GM18870 (cell line): ENCODE data around the gene RNF121.

Source experiments
- ATAC-seq: cut with Tn5 transposase; IDR thresholded peaks from one replicate; pipeline ENCODE4 v1.9.1; 2021; ENCODE audit warnings: moderate library complexity; ENCODE audit not compliant: unreplicated experiment

The RNF121 gene

DNA sequence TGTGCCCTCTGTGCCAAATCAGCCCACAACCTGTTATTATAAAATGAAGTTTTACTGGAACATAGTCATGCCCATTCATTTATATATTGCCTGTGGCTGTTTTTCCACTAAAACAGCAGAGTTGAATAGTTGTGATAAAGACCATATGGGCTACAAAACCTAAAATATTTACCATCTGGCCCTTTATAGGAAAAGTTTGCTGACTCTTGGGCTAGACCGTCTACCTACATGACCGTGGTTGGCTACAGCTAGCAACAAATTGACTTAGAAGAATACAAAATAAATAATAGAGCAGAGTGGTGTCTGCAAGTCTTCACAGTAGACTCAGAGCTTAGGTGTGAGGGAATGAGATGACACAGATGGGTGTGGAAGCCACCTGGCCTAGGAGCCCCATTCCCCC, 58.7 kb downstream of the RNF121 start:
- ATAC-seq: no peak

GRCh38 chr11:71988050-71988449, 59.2 kb downstream of the RNF121 start:
- no peak for ATAC-seq

DNA sequence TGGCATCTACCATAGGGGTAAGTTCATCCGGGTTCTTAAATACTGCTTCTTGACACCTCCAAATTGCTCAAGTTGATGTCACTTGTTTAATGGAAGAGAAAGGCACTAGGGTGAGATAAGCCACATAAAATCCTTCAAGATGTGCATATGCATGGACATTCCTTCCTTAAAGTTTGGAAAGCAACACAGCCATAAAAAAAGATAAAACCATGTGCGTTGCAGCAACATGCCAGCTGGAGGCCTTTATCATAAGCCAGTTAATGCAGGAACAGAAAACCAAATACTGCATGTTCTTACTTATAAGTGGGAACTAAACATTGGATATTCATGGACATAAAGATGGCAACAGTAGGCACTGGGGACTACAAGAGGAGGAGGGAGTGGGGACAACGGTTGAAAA, 61.9 kb downstream of the RNF121 start:
- ATAC-seq: no peak

GRCh38 chr11:71991494-71991893, 62.6 kb downstream of the RNF121 start:
- peak; percentile 55 for ATAC-seq

DNA sequence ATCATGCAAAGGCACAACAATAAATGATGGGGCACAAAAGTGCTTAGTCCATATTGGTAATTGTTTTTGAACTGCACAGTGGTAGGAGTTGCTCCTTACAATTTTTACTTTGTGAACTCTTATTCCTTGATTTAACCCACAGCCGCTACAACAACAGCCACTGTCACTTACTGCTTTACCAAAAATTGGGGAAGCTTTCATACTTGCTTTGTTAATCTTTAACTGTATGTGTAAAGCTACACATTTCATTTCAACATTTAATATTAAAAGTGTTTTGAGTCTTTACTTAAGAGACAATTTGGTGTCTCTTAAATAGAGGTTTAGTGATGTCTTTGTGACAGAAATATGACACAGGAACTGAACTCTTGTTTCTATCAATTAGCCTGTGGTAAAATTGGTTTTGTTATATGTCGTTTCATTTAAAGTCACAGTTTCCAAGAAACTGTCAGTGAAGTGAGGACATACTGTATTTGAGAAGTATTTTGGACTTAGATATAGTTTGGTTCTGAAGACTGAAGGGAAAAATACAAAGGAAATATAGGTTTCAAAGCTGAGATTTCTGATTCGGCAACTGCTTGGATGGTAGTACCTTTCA, 63.4 kb downstream of the RNF121 start:
- ATAC-seq: no peak

GRCh38 chr11:71994786-71995185, 65.9 kb downstream of the RNF121 start:
- ATAC-seq: no peak

- no peak for ATAC-seq
These were observed 67.0 kb downstream of the RNF121 start for GRCh38 chr11:71995726-71996291.

DNA sequence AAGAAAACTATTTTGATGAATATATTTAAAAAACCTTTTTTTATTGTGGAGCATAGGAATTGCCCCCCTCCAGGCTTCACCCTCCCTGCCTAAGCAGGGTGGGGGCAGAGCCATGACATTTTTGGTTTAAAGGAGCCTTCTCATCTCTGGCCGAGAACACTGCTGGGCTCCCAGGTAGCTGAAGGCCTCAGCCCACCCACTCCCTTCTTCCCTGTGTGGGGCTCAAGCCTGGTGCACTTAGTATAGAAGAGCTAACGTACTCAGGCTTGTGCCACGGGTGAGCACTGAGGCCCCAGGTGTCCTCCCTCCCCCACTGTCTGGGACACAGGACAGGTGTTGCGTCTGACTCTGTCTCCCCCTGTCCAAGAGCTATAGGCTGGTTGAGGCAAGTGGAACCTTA, 67.7 kb downstream of the RNF121 start:
- no peak for ATAC-seq

DNA sequence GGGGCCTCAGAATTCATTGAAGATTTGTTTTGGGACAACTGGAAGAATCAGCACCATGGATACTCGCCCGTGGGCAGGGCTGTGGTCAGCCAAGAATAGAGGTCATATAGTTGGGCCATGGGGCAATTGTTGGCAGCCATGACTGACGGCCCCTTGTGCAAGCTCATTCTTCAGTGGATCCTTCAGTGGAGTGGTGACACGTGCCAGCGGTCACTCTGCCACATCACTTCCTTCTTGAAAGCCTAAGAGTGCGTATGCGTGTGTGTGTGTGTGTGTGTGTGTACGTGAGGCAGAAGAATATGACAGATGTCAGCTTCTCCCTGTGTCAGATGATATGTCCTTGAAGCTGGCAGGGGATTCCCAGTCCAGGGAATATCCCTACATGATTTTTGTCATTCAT, 68.1 kb downstream of the RNF121 start:
- no peak for ATAC-seq

GRCh38 chr11:71997594-71997993, 68.7 kb downstream of the RNF121 start:
- ATAC-seq: no peak

DNA sequence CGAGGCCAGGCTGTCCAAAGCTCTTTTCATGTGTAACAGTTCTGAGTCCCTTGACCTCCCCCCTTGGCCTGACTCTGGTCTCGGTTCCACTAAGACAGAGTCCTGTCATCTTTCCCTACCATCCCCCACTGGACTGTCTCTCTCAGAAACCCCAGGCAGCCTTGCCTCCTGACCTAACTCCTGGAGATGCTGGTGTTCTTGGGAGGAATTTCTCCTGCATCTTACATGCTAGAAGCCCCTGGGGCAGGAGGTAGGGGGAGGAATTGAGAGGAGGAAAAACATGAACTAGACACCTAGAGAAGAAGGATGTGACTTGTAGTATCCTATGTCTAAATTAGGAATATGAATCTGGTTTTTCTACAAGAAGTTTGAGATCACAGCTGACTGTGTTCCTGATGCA, 69.2 kb downstream of the RNF121 start:
- no peak for ATAC-seq

- no peak for ATAC-seq
These were observed 69.9 kb downstream of the RNF121 start, which contains the start of gene IL18BP for GRCh38 chr11:71998649-71999310. Gene IL18BP (plus strand): TSS chr11:71998909. CDS start chr11:71999985, 1,076 bp downstream.

DNA sequence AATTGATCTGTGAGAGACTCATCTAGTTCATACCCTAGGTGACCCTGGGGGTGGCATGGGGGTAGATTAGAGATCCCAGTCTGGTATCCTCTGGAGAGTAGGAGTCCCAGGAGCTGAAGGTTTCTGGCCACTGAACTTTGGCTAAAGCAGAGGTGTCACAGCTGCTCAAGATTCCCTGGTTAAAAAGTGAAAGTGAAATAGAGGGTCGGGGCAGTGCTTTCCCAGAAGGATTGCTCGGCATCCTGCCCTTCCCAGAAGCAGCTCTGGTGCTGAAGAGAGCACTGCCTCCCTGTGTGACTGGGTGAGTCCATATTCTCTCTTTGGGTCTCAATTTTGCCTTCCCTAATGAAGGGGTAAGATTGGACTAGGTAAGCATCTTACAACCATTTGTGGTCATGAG, 70.5 kb downstream of the RNF121 start:
- ATAC-seq: no peak

DNA sequence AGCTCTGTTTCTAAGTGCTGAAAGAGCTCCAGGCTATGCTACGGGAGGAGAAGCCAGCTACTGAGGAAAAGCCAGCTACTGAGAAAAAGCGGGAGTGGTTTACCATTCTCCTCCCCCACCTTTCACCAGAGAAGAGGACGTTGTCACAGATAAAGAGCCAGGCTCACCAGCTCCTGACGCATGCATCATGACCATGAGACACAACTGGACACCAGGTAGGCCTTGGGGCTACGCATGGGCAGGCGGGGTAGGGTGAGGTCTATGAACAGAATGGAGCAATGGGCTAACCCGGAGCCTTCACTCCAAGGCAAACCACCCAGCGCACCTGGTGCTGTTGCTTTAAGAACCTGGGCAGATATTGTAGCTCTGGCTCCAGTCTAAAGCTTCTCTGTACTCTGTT, 71.0 kb downstream of the RNF121 start:
- ATAC-seq: no peak

GRCh38 chr11:72000202-72000867, 71.5 kb downstream of the RNF121 start:
- no peak for ATAC-seq

GRCh38 chr11:72001285-72001684, 72.4 kb downstream of the RNF121 start:
- no peak for ATAC-seq

GRCh38 chr11:72001834-72002591, 73.2 kb downstream of the RNF121 start:
- no peak for ATAC-seq

GRCh38 chr11:72002841-72003775, 74.3 kb downstream of the RNF121 start:
- ATAC-seq: no peak

- no peak for ATAC-seq
These were observed 74.9 kb downstream of the RNF121 start for GRCh38 chr11:72003776-72004171.
